Keratinocyte (primary cell): ENCODE measurements around the gene UNC93A.

Experiments used
- EZH2 ChIP-seq: IDR thresholded peaks from one replicate; pipeline ENCODE4 v1.6.1; 2012; ENCODE audit warnings: inconsistent platforms, mild to moderate bottlenecking, low read length, moderate library complexity
- TF ChIP-seq, protein P1 (sequence below), 3 experiments: IDR thresholded peaks in 1 of 3; conservative IDR thresholded peaks in 1 of 3; optimal IDR thresholded peaks in 1 of 3; 2 replicates in 2 of 3; 3 replicates in 1 of 3; pipeline versions ENCODE3 to v1.5.1; 2011; ENCODE audit warnings: low read length in 3 of 3, mild to moderate bottlenecking in 3 of 3, moderate library complexity in 2 of 3, control low read depth in 1 of 3, inconsistent platforms in 1 of 3; ENCODE audit not compliant: insufficient read depth in 2 of 3; ENCODE audit errors: extremely low read depth in 1 of 3

- TF ChIP-seq, protein P1, sequence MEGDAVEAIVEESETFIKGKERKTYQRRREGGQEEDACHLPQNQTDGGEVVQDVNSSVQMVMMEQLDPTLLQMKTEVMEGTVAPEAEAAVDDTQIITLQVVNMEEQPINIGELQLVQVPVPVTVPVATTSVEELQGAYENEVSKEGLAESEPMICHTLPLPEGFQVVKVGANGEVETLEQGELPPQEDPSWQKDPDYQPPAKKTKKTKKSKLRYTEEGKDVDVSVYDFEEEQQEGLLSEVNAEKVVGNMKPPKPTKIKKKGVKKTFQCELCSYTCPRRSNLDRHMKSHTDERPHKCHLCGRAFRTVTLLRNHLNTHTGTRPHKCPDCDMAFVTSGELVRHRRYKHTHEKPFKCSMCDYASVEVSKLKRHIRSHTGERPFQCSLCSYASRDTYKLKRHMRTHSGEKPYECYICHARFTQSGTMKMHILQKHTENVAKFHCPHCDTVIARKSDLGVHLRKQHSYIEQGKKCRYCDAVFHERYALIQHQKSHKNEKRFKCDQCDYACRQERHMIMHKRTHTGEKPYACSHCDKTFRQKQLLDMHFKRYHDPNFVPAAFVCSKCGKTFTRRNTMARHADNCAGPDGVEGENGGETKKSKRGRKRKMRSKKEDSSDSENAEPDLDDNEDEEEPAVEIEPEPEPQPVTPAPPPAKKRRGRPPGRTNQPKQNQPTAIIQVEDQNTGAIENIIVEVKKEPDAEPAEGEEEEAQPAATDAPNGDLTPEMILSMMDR (optimal IDR thresholded peaks at IDR 0.05 in 1 of 3, IDR thresholded peaks at IDR 0.05 in 1 of 3, conservative IDR thresholded peaks at IDR 0.05 in 1 of 3; ENCODE audit: extremely low read depth in 1 of 3, insufficient read depth in 2 of 3, low read length in 3 of 3), result no peak
- TF ChIP-seq EZH2, result no peak
Observed at GRCh38 chr6:167295495-167296292, 4.6 kb downstream of the UNC93A start.
